C4-2B (cell line): ENCODE results near the gene LAYN.

Experiments used
- CTCF ChIP-seq: fragments of 450-650 bp; conservative IDR thresholded peaks from 2 replicates; pipeline ENCODE4 v1.5.1; 2017; ENCODE audit warnings: mild to moderate bottlenecking
- ZFX ChIP-seq: fragments of 450-650 bp; IDR thresholded peaks from 2 replicates; pipeline ENCODE4 v1.6.1; 2017

- TF ChIP-seq CTCF (no peak), ZFX (no peak)
Observed at GRCh38 chr11:111515591-111515990, 24.9 kb upstream of the LAYN start.
